HG02678 (cell line): ENCODE data around the gene FES.

Experiments used
- ATAC-seq: cut with Tn5 transposase; IDR thresholded peaks from one replicate; pipeline ENCODE4 v1.9.1; 2021; ENCODE audit warnings: mild to moderate bottlenecking, moderate library complexity; ENCODE audit not compliant: unreplicated experiment

FES gene

GRCh38 chr15:90889736-90890456 lies 5.6 kb downstream of the FES start:
- ATAC-seq: no peak

GRCh38 chr15:90890839-90891238 lies 6.5 kb downstream of the FES start:
- ATAC-seq: no peak

GRCh38 chr15:90891346-90891949 lies 7.1 kb downstream of the FES start:
- no peak for ATAC-seq

GRCh38 chr15:90892023-90892422 lies 7.7 kb downstream of the FES start:
- no peak for ATAC-seq

- no peak for ATAC-seq
Observed at GRCh38 chr15:90892498-90893174, 8.3 kb downstream of the FES start.

- no peak for ATAC-seq
Observed at GRCh38 chr15:90893175-90894090, 9.1 kb downstream of the FES start.

- no peak for ATAC-seq
Observed at GRCh38 chr15:90895571-90896117, 11.3 kb downstream of the FES start.

GRCh38 chr15:90897131-90897655 lies 12.9 kb downstream of the FES start:
- peak; percentile 45 for ATAC-seq

- ATAC-seq: no peak
Observed at GRCh38 chr15:90901175-90902039, 17.1 kb downstream of the FES start.

- peak; percentile 75 for ATAC-seq
Observed at GRCh38 chr15:90902040-90902839, 17.9 kb downstream of the FES start.

- peak; percentile 53 for ATAC-seq
Observed at GRCh38 chr15:90902840-90903732, 18.8 kb downstream of the FES start, which contains the start of gene MAN2A2. Gene MAN2A2 (plus strand): TSS chr15:90903302. CDS start chr15:90904208, 906 bp downstream.

- ATAC-seq: no peak
Observed at GRCh38 chr15:90903733-90904536, 19.6 kb downstream of the FES start.

- ATAC-seq: no peak
Observed at GRCh38 chr15:90904746-90905145, 20.4 kb downstream of the FES start.

GRCh38 chr15:90905306-90906180 lies 21.2 kb downstream of the FES start:
- no peak for ATAC-seq

- no peak for ATAC-seq
Observed at GRCh38 chr15:90906181-90906849, 22.0 kb downstream of the FES start.
